ENCODE results near the gene MRPL1.

MRPL1 gene

GRCh38 chr4:77820649-77821561, 41.7 kb upstream of the MRPL1 start:
- peaks cover 42% of the 10 kb centered on the region for H3K79me2 ChIP-seq (ENCODE audit: insufficient read depth, low read depth)
- peaks cover 32% of the 10 kb centered on the region for H3K4me1 ChIP-seq (ENCODE audit: low read depth, poor library complexity, severe bottlenecking)
- no peaks in the 10 kb centered on the region for H3K27me3 ChIP-seq (ENCODE audit: insufficient read depth, low read depth)
- H3K4me2 ChIP-seq, result peak overlapping the region; percentile 95
- peak overlapping the region; percentile 58 for H2AFZ ChIP-seq (ENCODE audit: low read depth)
- no peaks in the 10 kb centered on the region for H4K20me1 ChIP-seq (ENCODE audit: insufficient read depth)
- H3K36me3 ChIP-seq (ENCODE audit: insufficient read depth), result no peaks in the 10 kb centered on the region
- H3K9ac ChIP-seq, result peak overlapping the region; percentile 88
- TF ChIP-seq, protein P1, sequence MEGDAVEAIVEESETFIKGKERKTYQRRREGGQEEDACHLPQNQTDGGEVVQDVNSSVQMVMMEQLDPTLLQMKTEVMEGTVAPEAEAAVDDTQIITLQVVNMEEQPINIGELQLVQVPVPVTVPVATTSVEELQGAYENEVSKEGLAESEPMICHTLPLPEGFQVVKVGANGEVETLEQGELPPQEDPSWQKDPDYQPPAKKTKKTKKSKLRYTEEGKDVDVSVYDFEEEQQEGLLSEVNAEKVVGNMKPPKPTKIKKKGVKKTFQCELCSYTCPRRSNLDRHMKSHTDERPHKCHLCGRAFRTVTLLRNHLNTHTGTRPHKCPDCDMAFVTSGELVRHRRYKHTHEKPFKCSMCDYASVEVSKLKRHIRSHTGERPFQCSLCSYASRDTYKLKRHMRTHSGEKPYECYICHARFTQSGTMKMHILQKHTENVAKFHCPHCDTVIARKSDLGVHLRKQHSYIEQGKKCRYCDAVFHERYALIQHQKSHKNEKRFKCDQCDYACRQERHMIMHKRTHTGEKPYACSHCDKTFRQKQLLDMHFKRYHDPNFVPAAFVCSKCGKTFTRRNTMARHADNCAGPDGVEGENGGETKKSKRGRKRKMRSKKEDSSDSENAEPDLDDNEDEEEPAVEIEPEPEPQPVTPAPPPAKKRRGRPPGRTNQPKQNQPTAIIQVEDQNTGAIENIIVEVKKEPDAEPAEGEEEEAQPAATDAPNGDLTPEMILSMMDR (conservative IDR thresholded peaks at IDR 0.05; ENCODE audit: low read depth, low read length), result no peak
- H3K4me3 ChIP-seq (IDR thresholded peaks at IDR 0.05; ENCODE audit: insufficient read depth, low read depth, low read length), result peak overlapping the region; percentile 97
- H3K27ac ChIP-seq, result peak overlapping the region; percentile 95

DNA sequence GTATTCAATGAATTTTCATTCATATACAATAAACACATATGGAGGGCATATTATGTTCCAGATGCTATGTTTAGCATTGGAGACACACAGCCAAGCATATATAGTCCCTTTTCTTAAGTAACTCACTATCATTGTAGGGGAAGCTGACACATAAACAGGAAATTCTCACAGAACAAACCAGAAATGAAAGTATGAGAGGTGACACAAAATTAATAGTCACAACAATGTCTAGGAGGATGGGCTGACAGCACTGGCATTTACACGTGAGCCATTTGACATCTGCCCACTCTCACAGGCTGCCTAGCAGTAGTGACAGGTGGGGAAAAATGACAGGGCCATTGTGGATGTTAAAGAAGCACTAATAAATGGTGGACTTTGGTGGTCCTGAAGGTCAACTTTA, 40.9 kb upstream of the MRPL1 start:
- H3K4me3 ChIP-seq (IDR thresholded peaks at IDR 0.05; ENCODE audit: insufficient read depth, low read depth, low read length), result no peak overlapping the region
- H3K36me3 ChIP-seq (ENCODE audit: insufficient read depth), result no peaks in the 10 kb centered on the region
- peak overlapping the region; percentile 88; the same call in 1 of the 2 replicates for H3K9ac ChIP-seq
- peaks cover 26% of the 10 kb centered on the region for H3K4me1 ChIP-seq (ENCODE audit: low read depth, poor library complexity, severe bottlenecking)
- no peaks in the 10 kb centered on the region for H3K27me3 ChIP-seq (ENCODE audit: insufficient read depth, low read depth)
- no peaks in the 10 kb centered on the region for H4K20me1 ChIP-seq (ENCODE audit: insufficient read depth)
- H2AFZ ChIP-seq (ENCODE audit: low read depth), result peak overlapping the region; percentile 58; the same call in 1 of the 2 replicates
- TF ChIP-seq, protein P1 (conservative IDR thresholded peaks at IDR 0.05; ENCODE audit: low read depth, low read length), result no peak
- peaks cover 33% of the 10 kb centered on the region for H3K79me2 ChIP-seq (ENCODE audit: insufficient read depth, low read depth)
- peak overlapping the region; percentile 95 for H3K27ac ChIP-seq
- peak overlapping the region; percentile 95 for H3K4me2 ChIP-seq

DNA sequence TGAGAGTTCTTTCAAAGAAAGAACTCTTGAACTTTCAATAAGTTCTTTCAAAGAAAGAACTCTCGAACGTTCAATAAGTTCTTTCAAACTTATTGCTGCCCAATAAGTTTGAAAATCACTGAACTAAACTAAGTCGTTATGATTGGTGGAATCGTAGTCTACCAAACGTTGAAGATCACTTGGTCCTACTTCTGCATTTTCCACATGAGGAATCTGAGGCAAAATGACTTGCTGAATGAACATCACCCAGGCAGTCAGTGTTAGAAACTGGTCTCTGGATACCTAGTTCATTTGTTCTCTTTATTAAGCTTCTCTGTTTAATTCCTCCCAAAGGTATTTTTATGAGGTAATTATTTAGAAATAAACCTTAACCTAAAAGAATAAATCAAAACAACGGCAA, 36.4 kb upstream of the MRPL1 start:
- no peaks in the 10 kb centered on the region for H3K27me3 ChIP-seq (ENCODE audit: insufficient read depth, low read depth)
- no peak overlapping the region for H3K9ac ChIP-seq
- no peaks in the 10 kb centered on the region for H4K20me1 ChIP-seq (ENCODE audit: insufficient read depth)
- H3K4me1 ChIP-seq (ENCODE audit: low read depth, poor library complexity, severe bottlenecking), result peaks cover 36% of the 10 kb centered on the region
- H3K27ac ChIP-seq, result no peak overlapping the region
- TF ChIP-seq, protein P1 (conservative IDR thresholded peaks at IDR 0.05; ENCODE audit: low read depth, low read length), result no peak
- peaks cover 10% of the 10 kb centered on the region; the same call in 1 of the 2 replicates for H3K79me2 ChIP-seq (ENCODE audit: insufficient read depth, low read depth)
- H2AFZ ChIP-seq (ENCODE audit: low read depth), result no peak overlapping the region
- no peaks in the 10 kb centered on the region for H3K36me3 ChIP-seq (ENCODE audit: insufficient read depth)
- no peak overlapping the region for H3K4me2 ChIP-seq
- H3K4me3 ChIP-seq (IDR thresholded peaks at IDR 0.05; ENCODE audit: insufficient read depth, low read depth, low read length), result no peak overlapping the region

GRCh38 chr4:77827343-77827742, 35.3 kb upstream of the MRPL1 start:
- Histone ChIP-seq H3K27me3 (ENCODE audit: insufficient read depth, low read depth) (no peaks in the 10 kb centered on the region), H3K4me3 (IDR thresholded peaks at IDR 0.05; ENCODE audit: insufficient read depth, low read depth, low read length) (no peak overlapping the region), H3K4me1 (ENCODE audit: low read depth, poor library complexity, severe bottlenecking) (peaks cover 26% of the 10 kb centered on the region), H4K20me1 (ENCODE audit: insufficient read depth) (no peaks in the 10 kb centered on the region), H3K79me2 (ENCODE audit: insufficient read depth, low read depth) (peaks cover 1% of the 10 kb centered on the region; the same call in 1 of the 2 replicates), H3K27ac (peak overlapping the region; percentile 18; the same call in 1 of the 2 replicates), H3K4me2 (peak overlapping the region; percentile 12), H2AFZ (ENCODE audit: low read depth) (peak overlapping the region; percentile 7; the same call in 1 of the 2 replicates), H3K9ac (no peak overlapping the region), H3K36me3 (ENCODE audit: insufficient read depth) (no peaks in the 10 kb centered on the region)
- TF ChIP-seq, protein P1 (conservative IDR thresholded peaks at IDR 0.05; ENCODE audit: low read depth, low read length), result no peak
